HG03196 (cell line): Measurements from ENCODE around the gene CLDN15.
"Not testable (repeated sequence)": the region's sequence is repeated elsewhere in the genome, so short reads cannot be mapped to it uniquely, and the experiment has no call there.

Source experiments
- ATAC-seq: cut with Tn5 transposase; IDR thresholded peaks from one replicate; pipeline ENCODE4 v1.9.1; 2021; ENCODE audit not compliant: unreplicated experiment

The CLDN15 gene

GRCh38 chr7:101200504-101200861, 37.1 kb downstream of the CLDN15 start:
- no peak for ATAC-seq

DNA sequence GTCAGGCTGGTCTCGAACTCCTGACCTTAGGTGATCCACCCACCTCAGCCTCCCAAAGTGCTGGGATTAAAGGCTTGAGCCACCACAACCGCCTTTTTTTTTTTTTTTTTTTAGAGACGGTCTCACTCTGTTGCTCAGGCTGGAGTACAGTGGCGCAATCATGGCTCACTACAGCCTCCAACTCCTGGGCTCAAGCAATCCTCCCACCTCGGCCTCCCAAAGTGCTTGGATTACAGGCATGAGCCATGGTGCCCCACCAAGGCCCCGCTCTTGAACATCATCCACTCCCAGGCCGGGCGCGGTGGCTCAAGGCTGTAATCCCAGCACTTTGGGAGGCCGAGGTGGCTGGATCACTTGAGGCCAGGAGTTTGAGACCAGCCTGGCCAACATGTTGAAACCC, 38.1 kb downstream of the CLDN15 start:
- ATAC-seq = not testable (repeated sequence)

DNA sequence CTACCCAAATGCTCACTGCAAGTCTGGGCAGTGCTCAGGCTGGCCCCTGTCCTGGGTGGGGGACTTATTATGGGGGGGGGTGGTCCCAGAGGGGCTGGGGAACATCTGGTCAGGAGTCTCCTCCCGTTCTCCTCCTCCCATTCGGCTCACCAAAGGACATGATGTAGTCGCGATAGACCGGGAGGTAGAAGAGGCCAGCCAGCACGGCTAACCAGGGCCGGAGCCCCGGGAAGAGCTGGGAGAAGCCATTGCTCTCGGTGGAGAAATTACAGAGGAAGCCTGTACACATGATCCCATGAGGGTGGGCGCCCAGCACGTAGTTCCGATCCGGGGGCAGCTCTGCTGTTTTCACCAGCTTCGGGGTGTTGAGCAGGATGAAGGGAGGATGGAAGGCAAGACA, 39.1 kb downstream of the CLDN15 start:
- no peak for ATAC-seq

DNA sequence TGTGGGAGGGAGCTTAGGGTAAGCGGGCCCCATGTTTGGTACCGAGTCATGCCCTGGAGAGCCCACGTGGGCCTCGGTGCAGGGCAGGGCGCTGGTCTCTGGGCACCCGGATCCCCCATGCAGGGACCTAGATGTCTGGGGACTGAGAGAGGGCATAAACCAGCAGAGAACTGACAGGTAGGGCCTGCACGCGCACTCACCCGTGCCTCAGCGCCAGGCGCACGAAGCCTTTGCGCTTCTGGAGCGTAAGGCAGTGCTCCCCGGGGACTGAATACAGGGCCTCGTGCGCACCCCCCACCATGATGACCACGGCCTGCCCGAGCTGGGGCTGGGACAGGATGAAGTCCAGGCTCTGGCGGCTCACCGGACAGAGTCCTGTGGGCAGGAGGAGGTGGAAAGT, 39.6 kb downstream of the CLDN15 start:
- no peak for ATAC-seq

DNA sequence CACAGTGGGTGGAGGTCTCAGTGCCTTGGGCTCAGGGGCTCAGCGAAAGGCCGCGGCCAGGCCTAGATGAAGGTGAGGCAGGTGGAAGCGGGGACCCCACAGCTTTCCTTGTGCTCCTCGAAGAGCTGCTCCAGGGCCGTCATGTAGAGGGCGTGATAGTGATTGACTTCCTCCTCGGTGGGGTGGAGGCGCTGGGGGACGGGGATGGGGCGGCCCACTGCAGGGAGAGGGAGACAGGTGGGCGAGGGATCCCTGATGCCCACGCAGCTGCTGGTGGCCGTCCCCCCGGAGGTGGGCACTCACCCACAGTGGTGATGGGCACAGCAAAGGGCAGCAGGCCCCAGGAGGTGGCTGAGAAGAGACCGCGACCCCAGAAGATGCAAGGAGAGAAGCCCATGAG, 41.7 kb downstream of the CLDN15 start:
- ATAC-seq = no peak

GRCh38 chr7:101189109-101189508, 48.5 kb downstream of the CLDN15 start:
- ATAC-seq = no peak

GRCh38 chr7:101186844-101187428, 50.7 kb downstream of the CLDN15 start:
- no peak for ATAC-seq

GRCh38 chr7:101186194-101186593, 51.4 kb downstream of the CLDN15 start:
- no peak for ATAC-seq

DNA sequence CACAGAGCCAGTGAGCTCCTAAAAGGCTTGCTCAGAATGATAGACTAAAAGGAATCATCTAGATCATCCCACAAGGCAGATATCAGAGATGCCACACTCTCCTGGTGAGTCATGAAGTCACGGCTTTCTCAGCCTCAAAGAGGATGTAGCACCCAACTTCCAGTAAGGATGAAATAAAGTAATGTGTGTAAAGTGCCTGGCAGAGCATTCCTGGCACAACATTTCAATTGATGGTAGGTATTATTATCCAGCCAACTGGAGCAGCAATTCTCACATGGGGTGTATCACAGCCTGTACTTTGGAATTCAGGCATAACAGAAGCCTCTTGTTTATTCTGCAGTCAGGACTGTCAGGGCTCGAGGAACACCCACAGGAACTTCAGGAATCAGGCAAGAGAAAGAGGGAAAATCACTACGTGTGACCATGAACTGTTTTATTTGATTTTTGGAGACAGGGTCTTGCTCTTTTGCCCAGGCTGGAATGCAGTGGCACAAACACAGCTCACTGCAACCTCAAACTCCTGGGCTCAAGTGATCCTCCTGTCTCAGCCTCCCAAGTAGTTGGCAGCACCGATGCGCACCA, 52.3 kb downstream of the CLDN15 start:
- ATAC-seq = no peak
